ENCODE results near the gene MCAT. TPM values are rescaled to one million over a fixed set of nuclear protein-coding genes. Genes with fewer than 3 reads are reported as not detected.

Gene MCAT
- polyA plus RNA-seq, 1 of the 3 experiments (the other 2 are of a cell fraction), result 12.0 TPM

GRCh38 chr22:43134553-43134952 lies 8.6 kb downstream of the MCAT start (continued):
- no peak for TF ChIP-seq RCOR1 (IDR thresholded peaks at IDR 0.05; ENCODE audit: low read length)
- TF ChIP-seq CTCF (IDR thresholded peaks at IDR 0.05), result no peak
- TF ChIP-seq IRF3 (IDR thresholded peaks at IDR 0.05; ENCODE audit: low read depth, low read length), result no peak
- TF ChIP-seq FOXJ3 (CRISPR knock-in tag; IDR thresholded peaks at IDR 0.05), result no peak
- no peak for TF ChIP-seq RAD21 (IDR thresholded peaks at IDR 0.05; ENCODE audit: low read length)
- TF ChIP-seq SMC3 (IDR thresholded peaks at IDR 0.05; ENCODE audit: low read depth, low read length), result no peak
- TF ChIP-seq ELF1 (IDR thresholded peaks at IDR 0.05), result no peak
- TF ChIP-seq USF2 (IDR thresholded peaks at IDR 0.05; ENCODE audit: borderline replicate concordance, low read depth, low read length), result no peak

GRCh38 chr22:43133401-43133800 lies 9.8 kb downstream of the MCAT start:
- DNase-seq, result no peak
- H2AFZ ChIP-seq (ENCODE audit: low read depth), result no peak overlapping the region
- H3K4me3 ChIP-seq (ENCODE audit: low read depth in 2 of 2, low read length in 1 of 2), result no peak overlapping the region
- no peaks in the 10 kb centered on the region for H3K4me1 ChIP-seq (ENCODE audit: control insufficient read depth in 1 of 2, insufficient read depth in 2 of 2, low read depth in 1 of 2, low read length in 1 of 2)
- ChIA-PET CTCF (interaction anchor here (0.9 kb wide), 1 partner anchor 23 kb away, joined by 3 read pairs; the partner anchor contains the start of gene BIK), POLR2A (no interaction called here)
- no peak overlapping the region for H3K9ac ChIP-seq
- H3K9me2 ChIP-seq, result no peaks in the 10 kb centered on the region
- H4K20me1 ChIP-seq (ENCODE audit: insufficient read depth), result no peaks in the 10 kb centered on the region
- H3F3A ChIP-seq (replicated peaks; ENCODE audit: insufficient read depth), result no peaks in the 10 kb centered on the region
- 88% methylated on average over 8 of the region's 9 CpGs for WGBS (ENCODE audit: low lambda C conversion rate)
- no peak overlapping the region for H3K27ac ChIP-seq (ENCODE audit: low read depth in 2 of 2, low read length in 1 of 2)
- no peaks in the 10 kb centered on the region for H3K27me3 ChIP-seq (ENCODE audit: insufficient read depth)
- no peak overlapping the region for H3K4me2 ChIP-seq
- no peak for TF ChIP-seq SIN3A (IDR thresholded peaks at IDR 0.05; ENCODE audit: borderline replicate concordance, low read depth, low read length)
- no peak for TF ChIP-seq GABPA (IDR thresholded peaks at IDR 0.05; ENCODE audit: low read depth)
- no peak for TF ChIP-seq USF1 (IDR thresholded peaks at IDR 0.05; ENCODE audit: borderline replicate concordance, low read depth)
- peaks cover 0 to 4% of the 10 kb centered on the region in 2 experiments for H3K36me3 ChIP-seq (replicated peaks in 1 of 2; ENCODE audit: control insufficient read depth in 1 of 2, insufficient read depth in 2 of 2, low read length in 1 of 2)
- no peaks in the 10 kb centered on the region for H3K79me2 ChIP-seq (ENCODE audit: insufficient read depth)
- H3K9me3 ChIP-seq, result no peaks in the 10 kb centered on the region

All from SK-N-SH (cell line).